PC-3 (cell line): ENCODE results near the gene UBAC1.
"Not testable (repeated sequence)": the region's sequence is repeated elsewhere in the genome, so short reads cannot be mapped to it uniquely, and the experiment has no call there.

Source experiments
- EZH2 ChIP-seq: fragments of 300-600 bp; sonication (generic); IDR thresholded peaks from one replicate; pipeline ENCODE4 v1.6.1; 2017; ENCODE audit warnings: antibody characterized with exemption, mild to moderate bottlenecking, low read length; ENCODE audit not compliant: unreplicated experiment
- EZH2phosphoT487 ChIP-seq: fragments of 300-600 bp; sonication (generic); IDR thresholded peaks from 2 replicates; pipeline ENCODE4 v1.6.1; 2018; ENCODE audit warnings: mild to moderate bottlenecking, antibody characterized with exemption, low read length, borderline replicate concordance
- TF ChIP-seq, protein P1 (sequence below): fragments of 300-600 bp; sonication (generic); conservative IDR thresholded peaks from 2 replicates; pipeline ENCODE4 v1.5.1; 2017; ENCODE audit warnings: antibody characterized with exemption, low read depth, mild to moderate bottlenecking, low read length

DNA sequence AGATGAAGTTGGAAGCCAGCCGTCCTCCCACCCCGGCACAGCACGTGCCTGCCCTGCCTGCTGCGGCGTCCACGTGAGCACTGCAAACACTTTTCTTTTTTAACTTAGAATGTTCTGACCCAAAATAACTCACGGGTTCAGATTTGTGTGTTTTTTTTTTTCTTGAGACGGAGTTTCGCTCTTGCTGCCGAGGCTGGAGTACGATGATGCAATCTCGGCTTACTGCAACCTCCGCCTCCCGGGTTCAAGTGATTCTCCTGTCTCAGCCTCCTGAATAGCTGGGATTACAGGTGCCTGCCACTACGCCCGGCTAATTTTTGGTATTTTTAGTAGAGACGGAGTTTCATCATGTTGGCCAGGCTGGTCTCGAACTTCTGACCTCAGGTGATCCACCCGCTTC is 14.1 kb downstream of the UBAC1 start:
- TF ChIP-seq, protein P1, sequence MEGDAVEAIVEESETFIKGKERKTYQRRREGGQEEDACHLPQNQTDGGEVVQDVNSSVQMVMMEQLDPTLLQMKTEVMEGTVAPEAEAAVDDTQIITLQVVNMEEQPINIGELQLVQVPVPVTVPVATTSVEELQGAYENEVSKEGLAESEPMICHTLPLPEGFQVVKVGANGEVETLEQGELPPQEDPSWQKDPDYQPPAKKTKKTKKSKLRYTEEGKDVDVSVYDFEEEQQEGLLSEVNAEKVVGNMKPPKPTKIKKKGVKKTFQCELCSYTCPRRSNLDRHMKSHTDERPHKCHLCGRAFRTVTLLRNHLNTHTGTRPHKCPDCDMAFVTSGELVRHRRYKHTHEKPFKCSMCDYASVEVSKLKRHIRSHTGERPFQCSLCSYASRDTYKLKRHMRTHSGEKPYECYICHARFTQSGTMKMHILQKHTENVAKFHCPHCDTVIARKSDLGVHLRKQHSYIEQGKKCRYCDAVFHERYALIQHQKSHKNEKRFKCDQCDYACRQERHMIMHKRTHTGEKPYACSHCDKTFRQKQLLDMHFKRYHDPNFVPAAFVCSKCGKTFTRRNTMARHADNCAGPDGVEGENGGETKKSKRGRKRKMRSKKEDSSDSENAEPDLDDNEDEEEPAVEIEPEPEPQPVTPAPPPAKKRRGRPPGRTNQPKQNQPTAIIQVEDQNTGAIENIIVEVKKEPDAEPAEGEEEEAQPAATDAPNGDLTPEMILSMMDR: not testable (repeated sequence)
- TF ChIP-seq EZH2, EZH2phosphoT487: not testable (repeated sequence)
